Measurements from ENCODE around the gene RAB3IL1. TPM values are rescaled to one million over a fixed set of nuclear protein-coding genes. Genes with fewer than 3 reads are reported as not detected.

Gene RAB3IL1
- total RNA-seq, 4 donors from 2014 or later, result 0.15 to 10.3 (median 5.0) TPM

DNA sequence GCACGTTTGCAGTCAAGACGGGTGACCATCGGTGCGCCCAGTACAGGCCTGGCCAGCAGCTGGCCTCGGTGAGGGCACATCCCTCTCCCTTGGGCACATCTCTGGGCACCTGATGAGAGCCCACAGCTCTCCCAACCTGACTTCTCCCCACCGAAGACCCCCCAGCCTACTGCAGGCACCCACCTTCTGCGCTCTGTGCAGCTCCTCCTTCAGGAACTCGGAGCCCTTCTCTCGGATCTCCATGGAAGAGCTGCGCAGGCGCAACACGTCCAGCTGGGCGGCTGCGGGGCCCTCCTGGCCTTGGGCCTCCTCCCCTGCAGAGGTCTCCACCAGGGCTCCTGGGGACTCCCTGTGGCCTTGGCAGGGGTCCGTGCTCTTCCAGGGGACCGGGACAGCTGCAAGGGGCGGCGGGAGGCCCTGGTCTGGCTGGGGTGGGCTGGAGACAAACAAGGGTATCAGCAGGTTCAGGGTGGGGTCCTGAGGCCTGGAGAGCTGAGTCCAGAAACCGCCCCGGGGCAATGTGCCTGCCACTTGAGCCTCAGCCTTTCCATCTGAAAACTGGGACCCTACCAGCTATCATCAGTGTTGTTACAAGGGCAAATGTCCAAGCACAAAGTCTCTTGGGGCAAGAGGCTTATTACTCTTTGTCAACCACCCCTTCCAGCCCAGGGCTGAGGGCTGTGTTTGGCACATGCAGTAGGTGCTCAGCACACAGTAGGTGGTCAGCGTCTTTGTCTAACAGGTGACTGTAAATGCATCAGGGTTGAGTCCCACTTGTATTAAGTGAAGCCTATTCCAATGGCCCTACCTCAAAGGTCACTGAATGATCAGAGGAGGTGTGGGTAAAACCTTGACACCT lies 9.3 kb downstream of the RAB3IL1 start:
- TF ChIP-seq POLR2A (IDR thresholded peaks at IDR 0.05) (no peak), CTCF (IDR thresholded peaks at IDR 0.05) (no peak)
- H3K4me1 ChIP-seq, result peaks cover 5 to 45% (median 6%) of the 10 kb centered on the region in 3 donors
- intact Hi-C loops (cut with DNase I), result no loop called here
- peaks cover 0 to 7% (median 0%) of the 10 kb centered on the region in 4 donors for H3K27me3 ChIP-seq
- peaks cover 0 to 37% (median 6%) of the 10 kb centered on the region in 3 donors for H3K36me3 ChIP-seq
- no peaks in the 10 kb centered on the region for H3K9me3 ChIP-seq
- no peak overlapping the region for H3K4me3 ChIP-seq
- 85 to 94% methylated on average over 5 to 14 of the region's 21 CpGs for WGBS, 2 donors
- H3K27ac ChIP-seq, result peak overlapping the region in 1 of 4 donors; percentile 63
- DNase-seq, result no peak

- DNase-seq, result no peak
- Histone ChIP-seq H3K4me3 (no peak overlapping the region), H3K4me1 (peaks cover 5 to 41% (median 5%) of the 10 kb centered on the region in 3 donors), H3K9me3 (no peaks in the 10 kb centered on the region), H3K27me3 (peaks cover 0 to 7% (median 0%) of the 10 kb centered on the region in 4 donors), H3K27ac (no peak overlapping the region), H3K36me3 (peaks cover 0 to 37% (median 6%) of the 10 kb centered on the region in 3 donors)
- no peak for TF ChIP-seq POLR2A (IDR thresholded peaks at IDR 0.05)
- TF ChIP-seq CTCF (IDR thresholded peaks at IDR 0.05), result no peak
- intact Hi-C loops (cut with DNase I), result no loop called here
- WGBS, 2 donors, result 67 to 73% methylated on average over 8 to 10 of the region's 19 CpGs
Observed at GRCh38 chr11:61907282-61907681, 10.1 kb downstream of the RAB3IL1 start.

DNA sequence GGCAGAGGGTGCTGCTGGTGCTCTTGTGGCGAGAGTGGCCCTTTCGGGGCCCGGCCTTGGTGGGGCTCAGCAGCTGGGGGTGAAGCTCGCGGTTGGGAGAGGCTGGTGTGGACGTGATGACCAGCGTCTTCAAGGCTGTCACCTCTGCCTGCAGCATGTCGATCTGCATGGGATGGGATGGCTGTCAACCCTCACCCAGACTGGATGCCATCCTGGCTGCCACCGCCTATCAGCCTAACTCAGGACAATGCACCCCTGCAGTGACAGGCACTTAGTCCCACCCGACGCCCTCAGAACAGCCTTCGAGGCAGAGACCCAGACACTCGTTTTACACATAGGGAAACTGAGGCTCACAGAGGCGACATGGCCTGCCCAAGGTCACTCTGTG lies 10.8 kb downstream of the RAB3IL1 start:
- Histone ChIP-seq H3K4me1 (peaks cover 0 to 33% (median 4%) of the 10 kb centered on the region in 3 donors), H3K27ac (no peak overlapping the region), H3K27me3 (peaks cover 0 to 7% (median 0%) of the 10 kb centered on the region in 4 donors), H3K9me3 (no peaks in the 10 kb centered on the region), H3K4me3 (no peak overlapping the region), H3K36me3 (peaks cover 0 to 37% (median 6%) of the 10 kb centered on the region in 3 donors)
- TF ChIP-seq CTCF (IDR thresholded peaks at IDR 0.05) (no peak), POLR2A (IDR thresholded peaks at IDR 0.05) (no peak)
- no peak for DNase-seq
- intact Hi-C loops (cut with DNase I), result no loop called here
- 52 to 100% methylated on average over 1 to 3 of the region's 14 CpGs for WGBS, 2 donors

DNA sequence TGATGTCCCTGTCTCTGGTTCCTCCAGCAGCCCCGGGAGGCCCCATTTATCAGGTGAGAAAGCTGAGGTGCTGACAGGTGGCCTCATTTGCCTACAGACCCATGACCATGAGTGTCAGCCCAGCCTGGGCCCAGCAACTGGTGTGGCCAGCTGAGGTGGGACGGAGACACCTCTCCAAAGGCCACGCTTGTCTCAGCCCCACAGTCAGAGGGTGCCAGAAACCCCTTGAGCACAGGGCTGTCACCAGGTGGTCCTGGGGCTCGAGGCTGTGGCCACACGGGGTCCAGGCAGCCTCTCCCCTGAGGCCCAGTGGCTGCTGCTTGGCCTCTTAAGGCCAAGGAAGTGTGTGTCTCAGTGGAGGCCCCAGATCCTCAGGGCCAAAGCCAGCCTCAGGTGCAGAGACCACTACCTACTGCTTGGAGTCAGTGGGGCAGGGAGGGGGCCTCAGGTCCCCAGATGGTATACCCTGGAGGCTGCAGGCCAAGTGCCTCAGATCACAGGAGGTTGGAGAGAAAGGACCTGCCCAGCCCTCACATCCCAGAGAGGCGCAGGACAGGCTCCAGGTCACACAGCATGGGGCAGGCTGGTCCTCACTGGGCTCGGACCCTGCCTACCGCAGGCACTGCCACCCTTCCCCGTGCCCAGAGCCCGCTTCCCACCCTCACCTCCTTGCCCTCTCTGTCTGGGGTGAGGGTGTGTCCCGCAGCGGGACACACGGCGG lies 11.4 kb downstream of the RAB3IL1 start:
- 100% methylated on average over 1 of the region's 14 CpGs; no CpG with 5 or more reads in 1 of the 2 donors for WGBS, 2 donors
- no peak overlapping the region for H3K27ac ChIP-seq

More for the DNA sequence above, 11.4 kb downstream of the RAB3IL1 start:
- H3K27me3 ChIP-seq, result peaks cover 0 to 7% (median 0%) of the 10 kb centered on the region in 4 donors
- H3K36me3 ChIP-seq, result peaks cover 0 to 40% (median 6%) of the 10 kb centered on the region in 3 donors
- DNase-seq, result no peak
- intact Hi-C loops (cut with DNase I), result no loop called here
- TF ChIP-seq CTCF (IDR thresholded peaks at IDR 0.05), result no peak
- no peak for TF ChIP-seq POLR2A (IDR thresholded peaks at IDR 0.05)
- no peak overlapping the region for H3K4me3 ChIP-seq
- H3K4me1 ChIP-seq, result peaks cover 0 to 28% (median 4%) of the 10 kb centered on the region in 3 donors
- H3K9me3 ChIP-seq, result no peaks in the 10 kb centered on the region
